Hematopoietic multipotent progenitor cell treated with erythropoietin and hydrocortisone succinate and interleukin-3 and kit ligand, for 8 days (in vitro differentiated cells): ENCODE measurements around the gene TRAK1.

Experiments used
- DNase-seq: peaks from one replicate; pipeline ENCODE4 v3.0.0-alpha.2; 2015

TRAK1 gene

DNA sequence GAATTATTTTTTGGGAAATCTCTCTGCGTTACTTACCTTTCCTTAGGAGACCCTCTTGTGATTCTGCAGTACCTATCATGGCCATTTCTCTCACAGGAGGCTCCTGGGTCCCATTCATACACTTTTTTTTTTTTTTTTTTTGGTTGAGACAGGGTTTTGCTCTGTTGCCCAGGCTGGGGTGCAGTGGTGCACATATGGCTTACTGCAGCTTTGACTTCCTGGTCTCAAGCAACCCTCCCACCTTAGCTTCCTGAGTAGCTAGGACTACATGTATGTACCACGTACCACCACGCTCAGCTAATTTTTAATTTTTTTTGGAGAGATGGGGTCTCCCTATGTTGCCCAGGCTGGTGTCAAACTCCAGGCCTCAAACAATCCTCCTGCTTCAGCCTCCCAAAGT lies 36.1 kb downstream of the TRAK1 start:
- no peak for DNase-seq

DNA sequence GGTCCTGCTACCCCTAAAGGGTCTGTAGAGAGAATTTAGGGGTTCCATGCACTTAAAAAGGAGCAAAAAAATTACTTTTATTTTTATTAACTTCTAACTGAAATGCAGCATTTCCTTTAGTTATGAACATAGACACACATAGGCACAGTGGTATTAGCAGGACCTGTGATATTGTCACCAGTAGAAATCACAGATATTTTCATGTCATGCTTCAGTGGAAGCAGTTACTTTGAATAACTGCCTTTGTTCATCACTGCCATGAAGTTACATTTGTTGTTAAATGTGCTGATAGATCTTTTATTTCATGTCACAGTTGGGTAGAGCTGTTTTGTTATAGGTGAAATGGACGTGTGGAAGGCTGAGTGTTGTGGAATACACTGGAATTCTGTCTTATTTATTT lies 37.4 kb downstream of the TRAK1 start:
- DNase-seq = no peak

DNA sequence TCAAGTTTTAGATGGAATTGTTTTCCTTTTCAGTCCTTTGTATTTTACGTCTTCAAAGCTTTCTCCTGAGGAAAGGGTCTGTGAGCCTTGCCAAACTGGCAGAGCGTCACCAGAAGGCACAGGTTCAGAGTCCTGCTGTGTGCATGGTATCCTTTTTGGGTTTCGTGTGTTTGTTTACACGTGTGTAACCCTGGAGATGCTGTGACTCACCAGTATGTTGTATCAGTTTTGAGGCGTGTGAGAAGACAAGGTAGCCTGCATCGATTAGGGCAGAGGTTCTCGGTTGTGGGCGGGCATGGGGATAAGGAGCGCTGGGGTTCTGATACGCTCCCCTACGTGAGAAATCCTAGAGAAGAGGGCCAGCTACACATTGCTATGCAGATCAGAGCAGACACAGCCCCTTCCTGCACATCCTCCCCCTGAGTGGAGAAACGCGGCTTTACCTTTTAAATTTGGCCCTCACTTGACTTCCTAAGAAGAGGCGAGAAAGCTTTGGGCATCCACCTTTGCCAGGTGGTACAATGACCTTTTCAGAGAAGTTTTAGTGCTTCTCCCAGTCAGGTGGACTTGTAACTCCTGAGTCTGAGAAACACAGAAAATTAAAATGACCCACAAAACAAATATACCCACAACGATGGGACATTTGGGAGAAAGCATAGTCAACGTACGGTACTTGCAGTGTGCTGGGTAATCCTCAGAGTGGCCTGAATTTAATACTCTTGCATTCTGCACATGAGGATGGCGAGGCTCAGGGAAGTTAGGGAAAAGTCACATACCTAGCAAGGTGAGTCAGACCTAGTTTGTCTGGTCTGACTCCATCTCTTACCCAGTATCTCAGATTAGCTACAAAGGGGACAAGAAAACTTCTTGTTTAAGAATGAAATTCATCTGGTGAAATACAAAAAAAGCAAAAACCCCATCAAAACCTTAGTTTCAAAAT lies 38.1 kb downstream of the TRAK1 start:
- DNase-seq = no peak

DNA sequence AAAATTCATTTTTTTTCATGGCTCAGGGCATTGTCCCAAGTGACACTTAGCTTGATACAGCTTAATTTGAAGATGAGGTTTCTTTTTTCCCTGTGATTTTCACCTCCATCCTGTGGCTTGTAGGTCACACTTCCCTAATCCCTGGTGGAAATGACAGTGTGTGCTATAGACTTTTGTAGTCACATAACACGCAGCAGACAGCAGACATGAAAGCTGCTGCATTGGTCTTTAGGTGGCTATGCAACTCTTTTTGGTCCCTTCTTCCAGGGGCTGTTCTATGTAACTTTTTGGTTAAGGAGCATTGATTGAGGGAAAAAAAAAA lies 38.8 kb downstream of the TRAK1 start:
- no peak for DNase-seq

DNA sequence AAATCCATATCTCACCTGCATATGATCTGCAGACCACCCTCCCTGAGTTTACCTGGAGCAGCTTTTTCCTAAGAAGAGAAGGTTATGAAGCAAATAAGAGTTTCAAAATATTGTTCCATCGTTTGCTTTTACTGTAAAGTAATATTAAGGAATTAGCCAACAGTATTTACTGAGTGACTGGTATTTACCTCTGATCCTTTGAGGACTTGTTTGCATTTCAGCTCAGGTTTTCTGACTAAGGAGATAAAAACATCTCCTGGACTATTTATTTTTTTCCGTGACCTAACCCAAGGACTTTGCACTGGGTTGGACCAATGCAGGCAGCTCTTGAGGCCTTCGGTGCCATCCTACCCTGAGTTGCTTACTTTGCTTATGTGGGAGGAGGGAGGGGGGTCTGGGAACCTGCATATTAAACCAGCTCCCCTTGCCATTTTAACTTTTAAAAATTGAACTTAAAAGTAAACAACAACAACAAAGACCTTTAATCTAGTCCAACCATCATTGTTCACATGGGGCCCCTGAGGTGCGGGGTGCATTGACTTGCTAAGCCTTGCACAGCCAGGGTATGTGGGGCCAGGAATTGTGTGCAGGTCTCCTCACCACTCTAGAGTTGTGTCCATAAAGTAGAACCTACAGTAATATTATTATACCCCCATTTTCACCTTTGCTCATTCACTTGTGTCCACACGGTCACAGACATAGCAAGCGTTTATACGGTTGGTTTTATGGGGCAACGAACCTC lies 39.3 kb downstream of the TRAK1 start:
- DNase-seq = no peak

DNA sequence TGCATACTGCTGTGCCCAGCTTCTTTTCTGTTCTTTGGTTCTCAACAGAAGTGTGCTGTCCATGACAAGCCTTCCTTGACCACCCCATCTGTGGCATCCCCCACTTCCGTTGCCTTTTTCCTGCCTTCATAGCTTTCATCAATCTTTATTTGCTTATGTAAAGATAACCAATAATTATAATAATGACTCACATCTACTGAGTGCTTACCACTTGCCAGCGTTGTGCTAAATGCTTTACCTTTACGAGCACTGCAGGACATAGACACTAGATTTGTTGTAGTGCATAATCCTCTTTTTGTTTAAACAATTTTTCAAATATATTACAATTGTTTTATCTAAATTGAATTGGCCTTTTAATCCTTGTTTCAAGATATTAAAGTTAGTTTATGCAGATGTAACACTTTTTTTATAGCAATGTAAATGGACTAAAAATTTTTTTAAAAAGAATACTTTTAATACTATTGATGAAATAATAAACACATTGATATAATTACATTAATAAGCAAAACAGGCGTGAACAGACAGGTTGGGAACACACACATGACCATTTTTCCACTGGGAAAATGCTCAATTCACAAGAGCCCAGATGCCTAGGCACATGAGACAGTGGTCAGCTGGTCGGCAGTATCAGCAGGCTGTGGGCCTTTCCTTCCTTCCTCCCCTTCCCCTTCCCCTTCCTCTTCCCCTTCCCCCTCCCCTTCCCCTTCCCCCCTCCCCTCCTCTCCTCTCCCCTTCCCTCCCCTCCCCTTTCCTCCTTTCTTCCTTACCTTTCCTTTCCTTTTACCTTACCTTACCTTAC lies 42.5 kb downstream of the TRAK1 start:
- no peak for DNase-seq

DNA sequence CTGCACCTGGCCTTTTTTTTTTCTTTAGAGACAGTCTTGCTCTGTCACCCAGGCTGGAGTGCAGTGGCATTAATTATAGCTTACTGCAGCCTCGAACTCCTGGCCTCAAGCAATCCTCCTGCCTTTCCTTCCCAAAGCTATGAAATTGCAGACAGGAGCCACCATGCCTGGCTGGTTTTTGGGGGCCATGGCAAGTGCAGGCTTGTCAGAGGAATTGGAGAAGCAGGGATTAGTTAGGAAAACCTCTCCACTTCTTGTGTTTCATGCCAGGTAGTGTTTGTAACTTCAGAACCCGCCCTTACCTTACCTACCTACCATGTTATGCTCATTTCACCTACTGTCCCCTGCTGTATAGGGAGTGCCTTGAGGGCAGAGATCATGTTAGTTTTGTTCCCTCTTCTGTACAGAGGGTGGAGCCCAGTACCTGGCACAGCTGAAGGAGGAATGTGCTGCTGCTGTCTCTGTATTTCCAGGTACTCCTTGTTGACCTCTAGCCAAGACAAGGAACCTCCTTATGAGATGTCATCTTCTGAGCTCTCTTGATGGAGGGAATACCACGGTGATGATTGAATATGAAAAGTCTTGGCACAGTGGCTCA lies 43.8 kb downstream of the TRAK1 start:
- DNase-seq = no peak

DNA sequence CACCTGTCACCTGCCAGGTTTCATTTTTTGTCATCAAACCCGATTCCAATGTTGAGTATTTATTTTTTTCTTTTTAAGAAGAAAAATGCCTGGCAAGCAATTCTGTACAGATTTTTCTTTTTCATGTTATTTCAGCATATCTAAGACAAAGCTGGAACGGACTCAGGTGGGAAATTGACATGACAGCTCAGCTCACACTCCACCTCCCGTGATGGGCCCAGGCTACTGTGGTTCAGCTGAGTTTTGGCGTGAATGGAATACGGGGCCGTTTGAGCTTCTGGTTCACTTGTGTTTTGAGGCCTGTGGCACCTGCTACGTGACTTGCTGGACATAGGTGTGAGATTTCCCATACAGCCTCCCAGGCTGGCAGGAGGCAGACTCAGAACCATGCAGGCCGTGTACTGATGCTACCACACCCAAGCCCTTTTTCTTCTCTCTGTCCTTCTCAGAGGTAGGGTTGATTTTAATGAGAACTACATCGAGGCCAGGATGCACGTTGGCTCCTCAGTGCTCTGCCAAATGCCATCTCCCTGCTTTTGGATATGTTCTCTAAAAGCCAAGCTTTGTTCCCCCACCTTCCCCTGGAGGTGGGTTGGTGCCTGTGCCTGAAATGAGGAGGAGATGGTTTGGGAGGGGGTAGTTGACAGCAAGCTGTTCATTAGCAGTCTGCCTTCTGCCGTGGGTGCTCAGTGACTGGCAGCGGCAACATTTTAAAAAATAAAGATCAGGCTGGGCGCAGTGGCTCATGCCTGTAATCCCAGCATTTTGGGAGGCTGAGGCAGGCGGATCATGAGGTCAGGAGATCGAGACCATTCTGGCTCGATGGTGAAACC lies 48.7 kb downstream of the TRAK1 start:
- DNase-seq = no peak

DNA sequence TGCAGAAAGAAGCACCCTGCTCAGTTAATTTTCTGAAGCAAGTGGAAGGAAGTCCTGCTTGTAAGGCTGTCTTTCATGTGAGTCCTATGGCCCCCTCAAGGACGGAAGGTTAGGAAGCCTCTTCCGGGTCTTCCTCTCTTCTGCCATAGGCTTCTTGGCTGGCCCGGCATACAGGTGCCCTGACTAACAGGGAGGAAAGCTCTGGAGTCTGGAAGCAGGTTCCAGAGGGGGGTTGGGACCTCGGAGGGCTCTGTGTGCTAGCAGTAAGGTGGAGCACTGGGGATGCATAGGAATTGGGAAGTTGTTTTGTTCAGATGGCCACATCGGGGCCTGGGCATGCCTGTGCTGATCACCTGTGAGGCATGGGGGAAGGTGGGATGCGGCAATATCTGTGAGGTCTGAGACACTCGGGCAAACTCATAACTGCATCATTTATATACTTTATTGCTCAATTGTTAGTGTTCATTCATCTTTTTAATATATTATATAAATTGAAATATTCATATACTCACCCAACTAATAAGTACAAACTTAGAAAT lies 49.6 kb downstream of the TRAK1 start:
- no peak for DNase-seq

DNA sequence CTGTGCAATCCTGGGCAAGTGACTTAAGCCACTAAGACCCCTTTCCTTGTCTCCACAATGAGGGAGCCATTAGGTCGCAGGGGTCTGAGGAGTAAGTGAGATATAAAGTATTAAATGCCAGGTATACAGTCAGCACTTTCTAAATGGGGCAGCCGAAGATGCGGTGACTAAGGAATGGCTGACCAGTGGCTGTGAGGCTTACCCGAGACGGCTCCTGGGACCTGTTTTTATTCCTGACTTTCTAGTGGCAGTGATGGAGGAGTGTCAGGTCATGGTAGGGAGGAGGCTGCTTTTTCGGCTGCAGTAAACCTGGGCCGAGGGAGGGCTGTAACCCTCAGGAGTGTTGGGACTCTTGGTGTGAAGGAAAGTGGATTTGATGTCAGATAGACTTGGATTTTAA lies 52.3 kb downstream of the TRAK1 start:
- no peak for DNase-seq

DNA sequence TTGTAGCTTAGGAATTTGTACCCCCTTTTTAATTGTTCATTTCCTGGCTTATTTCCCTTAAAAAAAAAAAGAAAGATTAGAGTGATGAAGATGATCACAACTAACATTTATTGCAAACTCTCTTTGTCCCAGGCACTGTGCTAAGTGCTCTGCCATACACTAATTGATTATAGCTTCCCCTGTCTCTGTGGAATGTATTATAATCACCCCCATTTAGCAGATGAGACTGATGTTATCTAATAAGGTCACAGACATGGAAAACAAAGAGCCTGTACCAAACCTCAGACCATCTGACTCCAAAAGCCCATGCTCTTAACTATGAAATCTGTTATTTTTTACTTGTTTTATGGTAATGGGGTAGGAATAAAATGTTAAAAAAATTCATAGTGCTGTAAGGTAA lies 53.1 kb downstream of the TRAK1 start:
- DNase-seq = no peak

DNA sequence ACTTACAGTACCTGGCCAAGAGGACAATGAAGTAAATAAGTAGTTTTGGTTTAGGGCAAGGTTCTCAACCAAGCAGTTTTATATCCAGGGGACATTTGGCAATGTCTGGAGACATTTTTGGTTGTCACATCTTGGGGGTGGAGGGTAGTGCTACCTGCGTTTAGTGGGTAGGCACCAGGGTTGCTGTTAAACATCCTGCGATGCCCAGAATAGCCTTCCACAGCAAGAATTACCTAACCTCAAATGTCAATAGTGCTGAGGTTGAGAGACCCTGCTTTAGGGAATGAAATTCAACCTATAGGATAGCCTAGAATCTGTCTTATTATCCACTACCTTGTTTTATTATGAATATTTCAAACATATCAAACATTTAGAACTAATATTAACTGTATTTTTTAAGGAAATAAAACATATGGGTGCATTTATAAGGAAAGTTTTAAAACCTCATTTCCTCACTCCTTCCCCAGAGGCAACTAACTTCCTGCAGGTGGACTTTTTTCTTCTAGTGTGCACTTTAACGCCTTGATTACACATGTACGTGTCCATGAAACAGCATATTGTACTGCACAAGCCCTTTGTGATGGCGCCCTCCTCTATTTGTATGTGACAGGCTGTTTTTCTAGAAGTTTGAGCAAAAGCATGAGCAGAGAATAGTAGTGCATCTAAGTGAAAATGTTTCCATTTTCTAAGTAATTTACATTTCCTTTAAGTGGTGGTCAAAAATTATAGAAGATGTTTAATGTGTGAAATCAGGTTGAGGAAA lies 57.1 kb downstream of the TRAK1 start:
- no peak for DNase-seq

DNA sequence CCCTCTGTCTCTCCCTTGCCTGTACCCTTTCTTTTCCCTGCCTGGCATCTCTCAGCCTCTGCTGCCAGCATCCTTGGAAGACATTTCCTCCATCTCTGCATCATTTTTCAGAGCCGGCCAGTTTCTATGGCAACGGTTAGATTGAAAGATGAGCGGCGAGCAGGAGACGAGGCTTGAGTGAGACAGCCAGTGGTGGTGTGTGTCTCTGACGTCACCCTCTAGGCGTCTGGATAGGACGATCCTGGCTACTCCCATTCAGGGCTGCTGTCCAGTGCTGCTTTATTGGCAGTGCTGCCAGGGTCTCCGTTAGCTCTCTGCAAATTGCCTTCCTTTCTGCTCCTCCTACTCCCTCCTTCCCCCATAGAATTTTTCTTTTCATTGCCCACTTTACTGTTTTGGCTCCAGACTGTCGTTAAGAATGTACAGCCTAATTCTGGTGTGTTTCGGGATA lies 57.9 kb downstream of the TRAK1 start:
- no peak for DNase-seq

DNA sequence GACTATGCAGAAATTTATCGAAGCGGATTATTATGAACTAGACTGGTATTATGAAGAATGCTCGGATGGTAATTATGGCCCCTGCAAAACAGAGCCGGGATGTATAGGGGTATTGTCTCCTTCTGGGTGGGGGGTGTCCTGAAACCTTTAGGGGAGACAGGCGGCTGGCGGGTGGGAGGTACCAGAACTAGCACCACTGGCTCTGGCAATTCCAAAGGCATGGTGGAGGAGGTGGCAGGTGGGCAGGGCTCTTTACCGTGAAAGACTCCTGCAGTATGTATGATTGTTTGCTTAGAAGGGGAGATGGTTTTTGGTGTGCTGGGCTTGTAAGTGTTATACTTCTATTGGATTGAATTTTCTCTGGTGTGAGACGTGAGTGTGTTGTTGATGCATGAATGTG lies 58.4 kb downstream of the TRAK1 start:
- no peak for DNase-seq

DNA sequence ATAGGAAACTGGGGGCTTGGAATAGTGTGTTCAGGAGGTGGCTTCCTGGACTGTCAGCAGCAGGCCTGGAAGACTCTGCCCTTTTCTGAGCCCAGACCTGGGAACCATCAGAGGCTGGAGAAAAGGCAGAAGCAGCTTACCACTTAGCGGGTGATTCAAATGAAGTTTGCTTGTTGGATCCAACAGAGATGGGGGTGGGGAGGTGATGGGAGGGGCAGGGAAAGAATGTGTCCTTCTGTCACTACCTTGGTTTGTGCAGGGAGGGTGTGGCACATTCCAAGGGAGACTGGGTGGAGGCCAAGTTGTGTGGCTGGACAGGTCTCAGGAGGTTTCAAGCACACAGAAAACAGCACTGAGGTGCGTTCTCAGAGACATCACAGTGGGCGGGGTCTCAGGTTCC lies 58.8 kb downstream of the TRAK1 start:
- DNase-seq = no peak

DNA sequence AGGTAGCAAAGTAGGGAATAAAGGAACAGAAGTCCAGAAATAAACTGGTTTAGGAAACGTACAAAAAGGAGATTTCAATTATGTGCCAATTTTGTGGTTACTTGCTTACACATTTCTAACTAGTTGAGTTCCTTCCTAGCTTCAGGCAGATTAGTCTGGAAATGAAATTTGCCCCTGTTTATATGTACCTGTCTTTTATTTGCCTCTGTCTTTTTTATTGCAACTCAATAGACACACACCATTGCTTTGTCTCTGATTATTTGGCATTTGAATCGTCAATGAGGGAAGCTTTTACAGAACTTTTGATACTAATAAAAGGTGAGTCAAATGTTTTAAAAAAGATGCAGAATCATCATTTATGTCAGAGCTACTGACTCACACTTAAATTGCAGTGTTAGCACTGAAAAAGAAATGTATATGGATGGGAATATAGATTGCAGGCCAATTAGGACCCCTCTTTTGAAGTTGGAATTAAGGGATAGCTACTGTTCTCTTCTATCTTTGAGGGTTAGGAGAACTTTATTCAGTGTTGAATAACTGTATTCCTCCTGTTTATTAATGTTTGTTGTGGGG lies 60.5 kb downstream of the TRAK1 start:
- no peak for DNase-seq

DNA sequence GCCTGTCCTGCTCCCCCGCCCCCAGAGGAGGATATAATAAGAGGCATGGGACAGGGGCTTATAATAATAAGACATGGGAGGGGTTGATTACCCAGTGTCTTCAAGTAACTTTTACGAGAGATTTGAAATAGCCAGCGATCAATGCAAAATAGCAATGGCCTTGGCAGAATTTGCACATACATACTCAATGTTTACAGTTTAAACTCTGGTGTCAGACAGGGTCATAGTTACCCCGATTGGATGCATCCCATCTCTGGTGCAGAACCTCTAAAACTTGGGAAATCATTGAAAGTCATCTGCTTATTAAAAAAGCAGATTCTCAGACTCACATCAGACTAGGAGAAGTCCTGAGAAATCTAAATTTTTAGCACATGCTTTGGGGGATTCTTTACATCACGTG lies 61.0 kb downstream of the TRAK1 start:
- DNase-seq = no peak

DNA sequence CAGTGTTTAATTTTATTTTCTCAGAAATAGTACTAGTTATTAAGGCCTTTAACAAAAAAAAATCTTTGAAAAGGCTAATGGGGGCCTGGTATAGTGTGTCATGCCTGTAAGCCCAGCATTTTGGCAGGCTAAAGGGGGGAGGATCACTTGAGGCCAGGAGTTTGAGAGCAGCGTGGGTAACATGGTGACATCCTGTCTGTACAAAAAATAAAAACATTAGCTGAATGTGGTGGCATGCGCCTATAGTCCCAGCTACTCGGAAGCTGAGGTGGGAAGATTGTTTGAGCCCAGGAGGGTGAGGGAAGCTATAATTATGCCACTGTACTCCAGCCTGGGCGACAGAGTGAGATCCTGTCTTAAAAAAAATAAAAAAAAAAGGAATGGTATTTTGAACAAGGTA lies 61.9 kb downstream of the TRAK1 start:
- DNase-seq = no peak

DNA sequence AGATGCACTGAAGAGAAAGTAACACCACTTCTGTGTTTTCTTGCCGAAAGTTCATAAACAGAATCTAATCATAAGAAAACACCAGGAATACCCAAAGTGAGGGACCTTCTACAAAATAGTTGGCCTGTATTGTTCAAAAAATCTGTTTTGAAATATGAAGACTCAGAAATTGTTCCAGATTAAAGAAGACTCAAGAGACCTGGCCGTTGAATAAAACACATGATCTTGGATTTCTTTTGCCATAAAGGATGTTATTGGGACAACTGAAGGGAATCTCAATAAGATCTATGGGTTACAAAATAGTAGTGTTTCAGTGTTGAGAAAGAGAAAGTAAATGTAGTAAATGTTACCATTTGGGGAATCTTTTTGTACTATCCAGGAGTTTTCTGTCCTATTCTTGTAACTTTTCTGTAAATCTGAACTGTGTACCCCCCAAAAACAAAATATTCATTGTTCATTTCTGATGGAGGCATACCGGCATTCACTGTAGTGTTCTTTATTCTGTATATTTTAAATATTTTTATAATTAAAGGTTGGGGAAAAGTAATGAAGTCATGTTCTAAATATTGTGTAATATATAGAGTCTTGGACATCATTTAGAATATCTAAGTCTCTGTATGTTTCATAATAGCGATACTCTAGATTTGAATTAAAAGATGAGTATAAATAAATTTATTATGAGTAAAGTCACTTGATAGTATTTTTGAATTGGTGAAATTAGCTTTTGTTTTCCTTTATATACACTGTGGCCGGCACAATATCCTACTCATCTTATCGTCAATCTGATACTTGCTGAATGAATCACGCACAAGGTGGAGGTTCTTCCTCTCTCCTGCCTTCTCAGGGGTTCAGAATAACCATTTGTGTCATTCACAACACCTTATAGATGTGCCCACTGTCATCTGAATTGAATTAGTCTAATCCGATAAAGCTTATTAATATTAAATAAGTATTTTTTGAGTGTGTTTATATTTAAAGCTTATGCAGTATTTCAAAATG lies 66.7 kb downstream of the TRAK1 start:
- DNase-seq = no peak
